Colonic mucosa (tissue), 4 donors: ENCODE results near the gene PMEPA1. TPM values are rescaled to one million over a fixed set of nuclear protein-coding genes. Genes with fewer than 3 reads are reported as not detected.

Experiments used
- DNase-seq: peaks from one replicate; pipeline ENCODE4 v3.0.0-alpha.2; 2020
- H3K27ac ChIP-seq: fragments of 200-600 bp; one replicate; pipeline ENCODE4 v1.8.0; 2021
- H3K27me3 ChIP-seq: fragments of 200-600 bp; one replicate; pipeline ENCODE4 v1.8.0; 2021
- H3K36me3 ChIP-seq: fragments of 200-600 bp; one replicate; pipeline ENCODE4 v1.8.0; 2021
- H3K4me1 ChIP-seq: fragments of 200-600 bp; one replicate; pipeline ENCODE4 v1.8.0; 2021; ENCODE audit warnings: mild to moderate bottlenecking
- H3K4me3 ChIP-seq: fragments of 200-600 bp; one replicate; pipeline ENCODE4 v1.8.0; 2021
- H3K9ac ChIP-seq, 2 donors: one replicate each; pipeline ENCODE4 v1.7.0; 2013; ENCODE audit warnings: control low read depth in 2 of 2, low read depth in 2 of 2, low read length in 2 of 2
- H3K9me3 ChIP-seq: fragments of 200-600 bp; one replicate; pipeline ENCODE4 v1.8.0; 2021
- CTCF ChIP-seq: fragments of 200-600 bp; IDR thresholded peaks from one replicate; pipeline ENCODE4 v1.8.0; 2022; ENCODE audit warnings: antibody characterized with exemption, mild to moderate bottlenecking
- intact Hi-C: fragments of 100-400 bp; cut with DNase I; formaldehyde crosslinking; loops from one replicate; pipeline ENCODE4 v1.14.1; 2022
- total RNA-seq, 2 donors: library from RNA; stranded (reverse); fragmentation: NEBNext Ultra II Directional in 1 of 2; extraction: Animal tissue kit (Norgen Biotek cat#: 25700) in 1 of 2; gene quantifications; one replicate each; pipeline ENCODE4 v1.2.1, GENCODE V29; 2021
- donor health status: healthy.
- donor health status: DM: no; HTN: no; CAD: no.
- donor health status: DM: no; HTN: no; CAD: no.

Gene PMEPA1
- total RNA-seq, 2 donors from 2014 or later = 13.0 to 26.1 TPM

- no peak overlapping the region for H3K4me3 ChIP-seq
- no peaks in the 10 kb centered on the region for H3K36me3 ChIP-seq
- H3K4me1 ChIP-seq = no peaks in the 10 kb centered on the region
- TF ChIP-seq CTCF = no peak
- no peaks in the 10 kb centered on the region for H3K9me3 ChIP-seq
- H3K27me3 ChIP-seq = no peaks in the 10 kb centered on the region
- no peak overlapping the region for H3K27ac ChIP-seq
- no peak for DNase-seq
- intact Hi-C loops = no loop called here
- no peak overlapping the region for H3K9ac ChIP-seq
Observed at GRCh38 chr20:57660181-57660921, 49.5 kb downstream of the PMEPA1 start.

GRCh38 chr20:57659517-57660180, 50.2 kb downstream of the PMEPA1 start:
- H3K4me3 ChIP-seq = no peak overlapping the region
- no peaks in the 10 kb centered on the region for H3K27me3 ChIP-seq
- no peaks in the 10 kb centered on the region for H3K9me3 ChIP-seq
- no peak overlapping the region for H3K9ac ChIP-seq
- no peak overlapping the region for H3K27ac ChIP-seq
- no peaks in the 10 kb centered on the region for H3K36me3 ChIP-seq
- intact Hi-C loops = loop anchor here (5.0 kb wide), 1 partner anchor 518 kb away; no protein-coding TSS in a partner anchor
- no peaks in the 10 kb centered on the region for H3K4me1 ChIP-seq
- no peak for TF ChIP-seq CTCF
- peak; percentile 13 for DNase-seq

- no peaks in the 10 kb centered on the region for H3K36me3 ChIP-seq
- intact Hi-C loops = loop anchor here (5.0 kb wide), 1 partner anchor 518 kb away; no protein-coding TSS in a partner anchor
- peak; percentile 16 for DNase-seq
- H3K4me3 ChIP-seq = no peak overlapping the region
- H3K27ac ChIP-seq = no peak overlapping the region
- H3K9me3 ChIP-seq = no peaks in the 10 kb centered on the region
- no peak for TF ChIP-seq CTCF
- H3K27me3 ChIP-seq = no peaks in the 10 kb centered on the region
- H3K9ac ChIP-seq = no peak overlapping the region
- H3K4me1 ChIP-seq = no peaks in the 10 kb centered on the region
Observed at GRCh38 chr20:57658833-57659516, 50.8 kb downstream of the PMEPA1 start.

GRCh38 chr20:57658447-57658832, 51.4 kb downstream of the PMEPA1 start:
- Histone ChIP-seq H3K4me3 (no peak overlapping the region), H3K27ac (no peak overlapping the region), H3K9ac (no peak overlapping the region), H3K4me1 (no peaks in the 10 kb centered on the region), H3K9me3 (no peaks in the 10 kb centered on the region), H3K27me3 (no peaks in the 10 kb centered on the region), H3K36me3 (no peaks in the 10 kb centered on the region)
- no peak for TF ChIP-seq CTCF
- intact Hi-C loops = loop anchor here (5.0 kb wide), 1 partner anchor 519 kb away; no protein-coding TSS in a partner anchor
- DNase-seq = peak; percentile 15
